RPMI7951 (cell line): Measurements from ENCODE around the gene C19orf18. TPM values are rescaled to one million over a fixed set of nuclear protein-coding genes. Genes with fewer than 3 reads are reported as not detected.

Experiments
- DNase-seq: peaks from one replicate; pipeline ENCODE4 v3.0.0-alpha.2; 2012; ENCODE audit warnings: low read depth
- total RNA-seq: library from RNA; depleted of rRNA; stranded (reverse); fragments of >200 nt; shearing (Covaris generic); gene quantifications from 2 replicates; pipeline ENCODE4 v1.2.3, GENCODE V29; 2014; rRNA removed

The C19orf18 gene
- total RNA-seq = not detected in 2 replicates

DNA sequence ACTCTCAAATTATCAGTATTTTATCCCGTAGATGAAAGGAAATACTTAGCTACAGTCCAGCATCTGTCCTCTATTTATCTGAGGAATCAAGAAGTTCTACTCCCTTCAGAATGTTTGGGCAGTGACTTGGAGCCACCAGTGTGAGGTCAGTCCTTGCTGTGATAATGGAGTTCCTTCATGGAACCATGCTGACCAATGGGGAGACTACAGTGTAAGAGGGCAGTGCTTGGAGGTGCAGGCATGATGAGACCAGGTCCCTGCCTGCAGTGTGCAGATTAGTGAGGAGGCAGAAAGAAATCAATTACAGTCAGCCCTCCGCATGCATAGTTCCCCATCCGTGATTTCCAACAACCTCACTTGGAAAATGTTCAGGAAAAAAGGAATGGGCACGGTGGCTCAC is at the start of gene C19orf18:
C19orf18 (minus strand) TSS at position 101 of the 400 bp plus-strand sequence. CDS start 102 bp downstream, outside the sequence.
- no peak for DNase-seq

DNA sequence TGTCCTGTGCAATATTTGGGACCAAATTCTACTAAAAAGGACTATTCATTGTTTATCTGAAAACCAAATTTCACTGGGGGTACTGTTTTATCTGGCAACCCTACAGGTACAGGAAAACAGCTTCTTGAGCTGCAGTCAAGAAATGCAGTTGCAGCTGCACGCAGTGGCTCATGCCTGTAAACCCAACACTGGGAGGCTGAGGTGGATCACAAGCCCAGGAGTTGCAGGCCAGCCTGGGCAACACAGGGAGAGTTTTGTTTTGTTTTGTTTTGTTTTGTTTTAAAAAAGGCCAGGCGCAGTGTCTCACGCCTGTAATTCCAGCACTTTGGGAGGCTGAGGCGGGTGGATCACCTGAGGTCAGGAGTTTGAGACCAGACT is 47.9 kb upstream of the C19orf18 start:
- no peak for DNase-seq

DNA sequence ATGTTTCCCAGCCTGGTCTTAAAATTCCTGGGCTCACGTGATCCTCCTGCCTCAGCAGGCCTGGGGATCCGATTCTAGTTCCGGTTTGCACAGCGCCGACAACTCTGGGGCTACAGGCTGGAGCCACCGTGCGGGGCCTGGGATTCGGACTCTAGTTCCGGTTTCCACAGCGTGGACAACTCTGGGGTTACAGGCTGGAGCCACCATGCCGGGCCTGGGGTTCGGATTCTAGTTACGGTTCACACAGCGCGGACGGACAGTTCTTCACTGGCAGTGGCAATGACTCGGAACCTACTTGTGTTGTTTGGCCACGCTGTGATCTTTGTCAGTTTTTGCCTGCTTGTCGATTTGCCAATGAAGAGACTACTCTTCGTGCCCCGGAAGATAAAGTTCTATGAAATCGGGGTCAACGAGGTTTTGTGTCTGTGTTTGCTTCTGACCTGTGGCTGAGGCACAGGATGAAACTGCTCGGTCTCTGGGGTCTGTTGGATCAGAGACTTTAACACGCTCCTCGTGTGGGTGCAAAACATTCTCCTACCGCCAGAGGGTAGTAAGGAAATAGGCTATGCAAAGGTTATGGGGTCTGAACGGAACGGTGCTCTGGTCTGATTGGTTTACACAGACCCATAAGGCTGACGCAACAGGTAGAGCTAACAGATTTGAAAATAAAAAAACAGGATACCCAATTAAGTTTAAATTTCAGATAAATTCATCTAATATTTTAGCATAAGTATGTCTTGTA is 47.4 kb upstream of the C19orf18 start:
- peak; percentile 64 for DNase-seq

DNA sequence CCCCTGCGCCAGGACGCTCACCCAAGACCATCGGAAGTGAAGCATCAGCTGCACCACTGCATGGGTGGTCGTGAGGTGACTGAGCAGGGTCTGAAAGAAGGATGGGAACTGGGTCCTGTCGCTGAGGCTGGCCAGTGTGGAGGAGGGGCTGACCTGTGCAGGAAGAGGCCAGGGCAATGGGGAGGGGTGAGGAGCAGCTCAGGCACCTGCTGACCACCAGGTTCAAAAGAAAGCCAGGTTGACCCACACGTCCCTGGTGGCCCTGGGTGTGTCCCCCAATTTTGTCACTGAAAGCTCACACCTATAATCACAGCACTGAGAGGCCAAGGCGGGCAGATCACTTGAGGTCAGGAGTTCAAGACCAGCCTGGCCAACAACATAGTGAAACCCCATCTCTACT is 45.8 kb upstream of the C19orf18 start:
- DNase-seq = no peak

DNA sequence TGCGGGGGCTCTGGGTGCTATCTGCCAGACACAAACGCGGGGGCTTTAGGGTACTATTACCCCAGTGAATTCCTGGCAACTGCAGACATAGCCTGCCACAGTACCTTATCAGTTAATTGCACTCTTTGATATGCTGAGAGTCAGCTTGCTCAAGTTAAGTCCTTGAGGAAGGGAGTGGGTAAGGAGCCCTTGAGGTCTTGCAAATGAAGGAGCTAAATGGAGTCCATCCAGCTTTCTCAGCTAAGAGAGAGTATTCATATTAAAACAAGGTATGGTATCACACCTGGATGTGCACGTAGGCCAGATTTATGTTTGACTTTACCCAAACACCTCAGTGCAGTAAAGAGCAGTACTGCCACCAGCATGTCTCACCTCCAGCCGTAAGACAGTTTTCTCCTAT is 39.8 kb upstream of the C19orf18 start:
- no peak for DNase-seq

DNA sequence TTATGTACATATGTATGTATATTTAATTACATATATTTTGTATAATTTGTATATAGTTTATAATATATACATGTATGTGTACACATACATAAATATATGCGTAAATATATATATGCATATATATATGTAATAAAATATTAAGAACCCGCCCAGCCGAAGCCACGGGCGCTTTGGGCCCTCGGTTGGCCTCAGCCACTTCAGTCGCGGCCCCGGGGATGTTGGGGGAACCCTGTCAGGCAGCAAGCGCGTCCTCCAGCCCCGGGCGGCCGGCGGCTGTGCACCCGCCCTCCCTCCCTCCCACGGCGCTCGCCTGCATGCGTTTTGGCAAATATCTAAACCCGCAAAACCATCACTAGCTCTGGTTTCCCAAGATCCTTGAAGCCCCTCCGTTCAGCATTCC is 36.2 kb upstream of the C19orf18 start:
- DNase-seq = no peak

DNA sequence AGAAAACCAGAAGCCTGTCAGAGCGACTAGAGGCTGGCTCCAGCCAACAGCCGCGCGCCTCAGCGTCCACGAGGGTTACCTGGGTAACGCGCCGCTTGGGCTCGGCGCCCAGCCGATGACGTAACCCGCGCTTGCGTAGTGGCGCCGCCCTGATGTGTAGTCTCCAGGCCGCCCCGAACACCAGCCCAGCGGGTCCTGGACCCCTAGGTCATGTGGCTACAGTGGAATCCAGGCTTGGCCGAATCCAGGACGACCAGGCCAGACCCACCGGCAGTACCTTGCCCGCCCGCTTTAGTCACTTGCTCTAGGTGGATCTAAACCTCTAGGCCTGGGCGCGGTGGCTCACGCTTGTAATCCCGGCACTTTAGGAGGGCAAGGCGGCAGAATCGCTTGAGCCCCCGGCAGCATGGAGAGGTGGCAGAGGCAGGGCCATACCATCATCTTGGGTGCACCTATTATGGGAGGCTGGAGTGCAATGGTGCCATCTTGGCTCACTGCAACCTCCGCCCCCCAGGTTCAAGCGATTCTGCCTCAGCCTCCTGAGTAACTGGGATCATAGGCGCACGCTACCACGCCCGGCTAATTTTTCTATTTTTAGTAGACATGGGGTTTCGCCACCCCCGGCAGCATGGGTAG is 35.5 kb upstream of the C19orf18 start:
- DNase-seq = peak; percentile 90

DNA sequence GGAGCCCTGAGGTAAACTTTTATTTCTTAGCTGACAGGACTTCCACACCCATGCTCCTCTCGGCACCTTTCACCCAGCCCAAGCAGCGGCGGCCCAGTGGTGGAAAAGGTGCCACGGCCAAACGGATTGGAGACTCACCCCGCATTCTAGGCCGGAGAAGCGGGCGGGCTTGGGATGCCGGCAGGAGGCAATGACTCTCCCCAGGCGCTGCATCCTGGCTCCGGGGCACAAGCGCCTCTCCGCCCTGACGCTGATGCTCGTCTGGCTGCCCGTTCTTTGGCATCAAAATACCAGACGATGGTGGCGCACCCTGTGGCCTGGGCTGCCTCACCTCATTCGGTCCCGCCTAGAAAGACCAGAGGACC is 34.9 kb upstream of the C19orf18 start:
- DNase-seq = no peak

DNA sequence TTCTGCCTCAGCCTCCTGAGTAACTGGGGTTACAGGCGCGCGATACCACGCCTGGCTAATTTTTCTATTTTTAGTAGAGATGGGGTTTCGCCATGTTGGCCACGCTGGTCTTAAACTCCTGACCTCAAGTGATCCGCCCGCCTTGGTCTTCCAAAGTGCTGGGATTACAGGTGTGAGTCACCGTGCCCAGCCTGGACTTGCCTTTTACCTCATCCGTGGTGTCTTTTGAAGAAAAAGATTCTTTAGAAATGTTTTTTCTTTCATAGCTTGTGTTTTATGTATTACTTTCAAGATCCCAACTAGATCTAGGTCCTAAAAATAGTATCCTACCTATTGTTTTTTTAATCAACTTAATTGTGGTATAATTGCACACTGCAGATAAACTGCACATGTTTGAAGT is 34.5 kb upstream of the C19orf18 start:
- DNase-seq = peak; percentile 11

DNA sequence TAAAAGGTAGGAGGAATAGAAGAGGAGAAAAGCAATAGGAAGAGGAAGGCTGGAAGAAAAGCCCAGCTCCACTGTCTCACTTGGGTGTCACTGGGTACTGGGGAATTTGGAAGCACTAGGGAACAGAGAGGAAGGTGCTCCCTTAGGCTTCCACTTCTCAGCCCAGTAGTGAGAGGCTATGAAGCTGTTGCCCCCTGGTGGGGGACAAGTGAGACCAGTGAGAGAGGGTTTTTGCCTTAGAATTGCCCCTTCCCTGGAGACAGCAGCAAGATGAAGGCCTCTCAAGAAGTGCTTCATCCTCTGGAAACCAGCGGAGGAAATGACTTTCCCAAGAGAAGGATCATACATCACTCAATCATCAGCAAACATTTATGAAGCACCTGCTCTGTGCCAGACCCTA is 33.0 kb upstream of the C19orf18 start:
- DNase-seq = no peak

DNA sequence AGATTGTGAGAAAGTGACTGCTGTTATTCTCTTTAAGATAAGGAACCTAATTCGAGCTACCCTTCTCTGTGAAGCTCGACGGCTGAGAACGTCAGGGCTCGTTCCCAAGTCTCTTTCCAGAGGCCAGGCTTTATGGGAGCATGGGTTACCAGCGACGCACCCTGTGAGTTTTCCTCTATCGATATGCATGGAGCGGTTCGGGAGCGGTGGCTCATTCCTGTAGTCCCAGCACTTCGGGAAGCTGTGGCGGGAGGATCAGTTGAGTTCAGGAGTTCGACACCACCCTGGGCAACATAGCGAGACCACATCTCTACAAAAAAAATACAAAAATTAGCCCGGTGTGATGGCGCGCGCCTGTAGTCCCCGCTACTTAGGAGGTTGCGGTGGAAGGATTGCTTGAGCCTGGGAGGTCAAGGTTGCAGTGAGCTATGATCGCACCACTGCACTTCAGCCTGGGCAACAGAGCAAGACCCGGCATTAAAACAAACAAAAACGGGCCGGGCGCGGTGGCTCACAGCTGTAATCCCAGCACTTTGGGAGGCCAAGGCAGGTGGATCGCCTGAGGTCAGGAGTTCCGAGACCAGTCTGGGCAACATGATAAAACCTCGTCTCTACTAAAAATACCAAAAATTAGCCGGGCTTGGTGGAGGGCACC is 29.0 kb upstream of the C19orf18 start:
- DNase-seq = no peak

DNA sequence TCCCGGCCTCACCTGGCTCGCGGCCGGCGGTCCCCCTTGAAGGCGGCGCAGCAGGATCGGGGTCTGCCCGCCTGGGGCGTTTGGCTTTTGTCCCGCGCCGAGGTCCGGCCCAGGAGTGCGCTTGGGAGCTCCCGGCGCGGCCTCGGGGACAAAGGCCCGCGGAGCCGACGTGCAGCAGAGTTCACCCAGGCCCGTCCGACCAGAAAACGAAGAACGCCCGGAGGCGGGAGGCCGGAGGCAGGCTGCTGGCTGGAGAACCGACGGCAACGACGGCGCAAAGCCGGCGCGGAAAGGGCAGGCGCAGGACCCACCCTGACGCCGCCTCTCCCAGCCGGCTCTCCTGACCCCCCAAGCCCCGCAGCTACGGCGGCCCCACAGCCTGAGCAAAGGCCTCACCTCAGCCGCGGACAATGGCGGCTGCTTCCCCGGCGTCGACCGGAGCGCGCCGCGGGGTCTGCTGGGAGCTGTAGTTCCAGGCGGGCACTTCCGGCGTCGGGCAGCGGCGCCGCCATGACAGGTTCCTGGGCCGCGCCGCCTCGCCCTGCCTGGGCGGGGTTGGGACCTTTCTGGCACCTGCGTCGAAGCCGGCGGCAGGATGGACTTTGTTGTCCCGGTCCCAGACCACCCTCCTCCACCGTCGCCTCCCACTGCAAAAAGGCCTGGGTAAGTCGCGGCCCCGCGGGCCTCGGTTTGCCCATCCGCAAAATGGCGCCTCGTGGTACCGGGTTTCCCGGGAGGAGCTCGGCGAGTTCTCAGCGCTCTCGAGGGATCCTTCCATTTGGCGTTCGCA is 28.2 kb upstream of the C19orf18 start, which contains the start of gene ZNF606:
ZNF606 (minus strand) TSS at position 437 of the 790 bp plus-strand sequence. CDS start 1,501 bp downstream, outside the sequence.
- DNase-seq = peak; percentile 86

DNA sequence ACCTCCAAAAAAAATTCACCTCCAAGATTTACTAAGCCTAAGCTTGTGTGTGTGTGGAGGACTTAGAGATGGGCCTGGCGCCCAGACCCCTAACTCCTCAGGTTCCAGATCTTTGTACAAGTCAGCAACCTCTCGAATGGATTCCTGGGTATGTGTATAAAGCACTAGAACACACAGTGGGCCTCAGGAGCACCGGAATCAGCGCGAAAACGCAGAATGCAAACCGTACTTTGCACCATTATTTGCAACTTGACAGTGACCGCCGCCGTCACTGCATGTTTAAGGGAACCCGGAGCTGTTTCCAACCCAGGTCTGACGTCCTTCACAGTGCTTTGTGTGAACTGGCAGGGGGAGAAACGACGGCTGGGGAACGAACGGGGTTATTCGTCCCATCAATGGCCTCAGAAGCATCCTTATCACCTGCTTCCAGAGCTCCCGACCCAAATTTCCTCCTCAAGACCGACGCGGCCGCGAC is 27.6 kb upstream of the C19orf18 start:
- DNase-seq = peak; percentile 24

DNA sequence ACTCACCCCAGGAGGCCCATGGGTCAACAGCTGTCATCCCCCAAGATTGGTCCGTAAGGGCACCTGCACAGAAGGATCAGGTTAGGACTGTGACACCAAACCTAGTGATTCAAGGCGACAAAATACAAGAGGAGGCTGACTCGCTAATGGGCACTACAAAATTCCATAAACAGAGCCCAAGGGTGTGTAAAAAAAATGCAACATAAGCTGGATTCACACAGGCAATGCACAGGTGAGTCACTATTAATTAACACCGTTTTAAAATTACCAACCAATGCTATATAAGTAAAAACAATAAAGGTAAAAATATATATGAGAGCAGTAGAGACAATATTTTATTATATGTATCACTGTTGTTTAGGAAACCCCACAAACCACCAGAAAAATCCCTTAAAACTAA is 26.3 kb upstream of the C19orf18 start:
- no peak for DNase-seq

DNA sequence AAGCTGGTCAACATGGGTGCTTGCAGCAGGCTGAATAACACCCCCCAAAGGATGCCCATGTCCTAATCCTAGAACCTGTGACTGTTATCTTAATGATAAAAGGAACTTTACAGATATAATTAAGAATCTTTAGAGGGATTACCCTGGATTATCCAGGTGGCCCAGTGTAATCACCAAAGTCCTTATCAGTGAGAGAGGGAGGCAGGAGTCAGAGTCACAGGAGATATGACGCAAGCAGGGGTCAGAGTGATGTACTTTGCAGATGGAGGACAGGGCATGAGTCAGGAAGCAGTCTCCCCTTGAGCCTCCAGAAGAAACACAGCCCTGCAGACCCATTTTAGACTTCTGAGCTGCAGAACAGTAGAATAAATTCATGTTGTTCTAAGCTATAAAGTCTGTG is 18.5 kb upstream of the C19orf18 start:
- DNase-seq = no peak

DNA sequence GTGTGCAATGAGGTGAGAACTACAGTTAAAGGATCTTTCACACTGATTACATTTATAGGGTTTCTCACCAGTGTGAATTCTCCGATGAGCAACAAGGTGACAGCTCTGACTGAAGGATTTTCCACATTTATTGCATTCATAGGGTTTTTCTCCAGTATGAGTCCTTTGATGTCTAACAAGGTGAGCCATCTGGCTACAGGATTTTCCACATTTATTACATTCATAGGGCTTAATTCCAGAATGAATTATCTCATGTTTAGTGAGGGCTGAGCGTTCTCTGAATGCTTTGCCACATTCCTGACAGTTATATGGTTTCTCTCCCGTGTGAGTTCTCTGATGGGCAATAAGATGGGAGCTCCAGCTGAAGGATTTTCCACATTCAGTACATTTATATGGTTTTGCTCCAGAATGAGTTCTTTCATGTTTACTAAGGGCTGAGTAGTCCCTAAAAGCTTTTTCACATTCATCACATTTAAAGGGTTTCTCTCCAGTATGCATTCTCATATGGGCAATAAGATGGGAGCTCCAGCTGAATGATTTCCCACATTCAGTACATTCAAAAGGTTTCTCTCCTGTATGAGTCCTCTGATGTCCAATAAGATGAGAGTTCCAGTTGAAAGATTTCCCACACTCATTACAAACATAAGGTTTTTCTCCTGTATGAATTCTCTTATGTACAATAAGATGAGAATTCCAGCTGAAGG is 4.4 kb upstream of the C19orf18 start:
- peak; percentile 20 for DNase-seq

DNA sequence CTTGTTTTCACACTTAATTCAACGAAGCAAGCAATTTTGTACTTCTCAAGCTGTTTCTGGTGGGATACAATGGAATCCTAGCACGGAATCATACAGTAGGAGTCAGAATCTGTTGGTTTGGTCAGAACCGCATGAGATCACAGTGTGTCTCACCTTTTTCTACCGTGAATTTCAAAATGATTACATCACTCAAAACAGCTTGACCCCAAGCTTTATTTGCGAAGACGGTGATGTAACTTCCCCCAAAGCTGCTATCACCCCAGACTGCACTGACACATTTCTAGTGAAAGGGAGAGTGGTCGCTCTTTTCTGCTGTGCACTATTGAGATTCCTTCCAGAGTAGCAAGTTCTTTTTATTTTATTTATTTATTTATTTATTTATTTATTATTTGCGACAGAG is 9.6 kb downstream of the C19orf18 start:
- no peak for DNase-seq

DNA sequence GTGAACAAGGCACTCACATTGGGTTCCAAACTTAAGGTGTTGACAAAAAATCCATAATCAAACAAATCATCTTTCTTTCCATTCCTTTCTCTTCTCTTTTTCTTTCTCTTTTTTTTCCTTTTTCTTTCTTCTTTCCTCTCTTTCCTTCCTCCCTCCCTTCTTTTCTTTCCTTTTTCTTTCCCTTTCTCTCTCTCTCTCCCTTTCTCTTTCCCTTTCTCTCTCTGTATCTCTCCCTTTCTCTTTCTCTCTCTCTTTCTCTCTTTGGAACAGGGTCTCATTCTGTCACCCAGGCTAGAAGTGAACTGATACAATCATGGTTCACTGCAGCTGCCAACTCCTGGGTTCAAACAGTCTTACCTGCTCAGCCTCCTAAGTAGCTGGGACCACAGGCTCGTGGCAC is 12.5 kb downstream of the C19orf18 start:
- DNase-seq = no peak

DNA sequence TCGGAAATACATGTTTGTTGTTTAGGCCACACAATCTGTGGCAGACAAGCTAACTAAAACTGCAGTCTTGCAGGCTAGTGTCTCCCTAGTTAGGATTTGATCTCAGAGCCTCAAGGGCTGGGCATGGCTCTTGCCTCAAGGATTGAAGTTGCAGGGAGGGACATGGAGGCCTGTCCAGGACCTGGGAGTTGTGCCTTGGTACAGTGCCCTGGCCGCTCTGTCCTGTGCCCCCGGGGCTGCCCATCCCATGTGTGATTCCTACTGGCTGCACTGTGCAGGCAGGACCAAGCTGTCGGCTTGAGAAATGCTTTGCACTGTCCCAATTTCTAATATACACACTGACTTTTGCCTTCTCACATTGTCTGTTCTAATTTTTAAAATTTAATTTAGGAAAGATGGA is 19.3 kb downstream of the C19orf18 start:
- no peak for DNase-seq

DNA sequence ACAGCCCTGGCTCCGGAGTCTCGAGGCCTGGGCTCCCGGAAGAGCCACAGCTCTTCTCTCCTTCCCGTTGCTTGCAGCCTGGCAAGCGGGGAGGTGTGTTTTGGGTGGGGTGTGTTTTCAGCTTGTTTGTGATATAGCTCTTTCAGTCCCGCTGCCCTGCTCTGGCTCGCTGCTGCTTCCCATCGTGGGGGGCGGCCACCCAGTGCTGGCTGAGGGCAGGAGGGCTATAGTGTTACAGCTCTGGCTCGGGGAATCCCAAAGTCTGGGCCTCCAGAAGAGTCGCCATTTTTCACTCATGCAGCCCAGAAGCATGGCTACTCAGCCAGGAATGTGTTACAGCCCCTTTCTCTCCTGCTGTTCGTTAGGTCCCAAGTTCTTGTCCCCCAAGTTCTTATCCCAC is 24.6 kb downstream of the C19orf18 start:
- DNase-seq = no peak

DNA sequence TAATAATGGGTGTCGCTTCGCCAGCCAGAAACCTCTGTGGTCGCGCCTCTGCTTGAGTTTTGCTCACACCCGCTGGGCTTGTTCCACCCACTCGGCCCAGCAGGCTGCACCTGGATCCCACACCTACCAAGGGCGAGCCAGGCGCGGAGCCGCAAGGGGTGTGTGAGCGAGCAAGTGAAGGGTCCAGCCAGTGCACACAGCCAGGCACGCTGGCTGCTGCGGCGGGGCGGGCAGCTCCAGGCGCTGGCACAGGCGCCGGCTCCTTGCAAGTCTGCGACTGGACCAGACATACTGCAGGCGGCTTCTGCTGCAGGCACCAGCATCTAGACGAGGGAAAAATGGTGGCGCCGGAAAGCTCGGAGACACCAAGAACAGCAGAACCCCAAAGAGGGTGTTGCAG is 25.0 kb downstream of the C19orf18 start:
- DNase-seq = no peak
